Activated naive CD4-positive, alpha-beta T cell (primary cell): Measurements from ENCODE around the gene ZSCAN18.
"Not testable (repeated sequence)": the region's sequence is repeated elsewhere in the genome, so short reads cannot be mapped to it uniquely, and the experiment has no call there.

Experiments
- DNase-seq, 4 experiments: peaks; one replicate each; lab custom pipeline; 2025; lab: John Stamatoyannopoulos, UW

Gene ZSCAN18, protein sequence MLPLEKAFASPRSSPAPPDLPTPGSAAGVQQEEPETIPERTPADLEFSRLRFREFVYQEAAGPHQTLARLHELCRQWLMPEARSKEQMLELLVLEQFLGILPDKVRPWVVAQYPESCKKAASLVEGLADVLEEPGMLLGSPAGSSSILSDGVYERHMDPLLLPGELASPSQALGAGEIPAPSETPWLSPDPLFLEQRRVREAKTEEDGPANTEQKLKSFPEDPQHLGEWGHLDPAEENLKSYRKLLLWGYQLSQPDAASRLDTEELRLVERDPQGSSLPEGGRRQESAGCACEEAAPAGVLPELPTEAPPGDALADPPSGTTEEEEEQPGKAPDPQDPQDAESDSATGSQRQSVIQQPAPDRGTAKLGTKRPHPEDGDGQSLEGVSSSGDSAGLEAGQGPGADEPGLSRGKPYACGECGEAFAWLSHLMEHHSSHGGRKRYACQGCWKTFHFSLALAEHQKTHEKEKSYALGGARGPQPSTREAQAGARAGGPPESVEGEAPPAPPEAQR

DNA sequence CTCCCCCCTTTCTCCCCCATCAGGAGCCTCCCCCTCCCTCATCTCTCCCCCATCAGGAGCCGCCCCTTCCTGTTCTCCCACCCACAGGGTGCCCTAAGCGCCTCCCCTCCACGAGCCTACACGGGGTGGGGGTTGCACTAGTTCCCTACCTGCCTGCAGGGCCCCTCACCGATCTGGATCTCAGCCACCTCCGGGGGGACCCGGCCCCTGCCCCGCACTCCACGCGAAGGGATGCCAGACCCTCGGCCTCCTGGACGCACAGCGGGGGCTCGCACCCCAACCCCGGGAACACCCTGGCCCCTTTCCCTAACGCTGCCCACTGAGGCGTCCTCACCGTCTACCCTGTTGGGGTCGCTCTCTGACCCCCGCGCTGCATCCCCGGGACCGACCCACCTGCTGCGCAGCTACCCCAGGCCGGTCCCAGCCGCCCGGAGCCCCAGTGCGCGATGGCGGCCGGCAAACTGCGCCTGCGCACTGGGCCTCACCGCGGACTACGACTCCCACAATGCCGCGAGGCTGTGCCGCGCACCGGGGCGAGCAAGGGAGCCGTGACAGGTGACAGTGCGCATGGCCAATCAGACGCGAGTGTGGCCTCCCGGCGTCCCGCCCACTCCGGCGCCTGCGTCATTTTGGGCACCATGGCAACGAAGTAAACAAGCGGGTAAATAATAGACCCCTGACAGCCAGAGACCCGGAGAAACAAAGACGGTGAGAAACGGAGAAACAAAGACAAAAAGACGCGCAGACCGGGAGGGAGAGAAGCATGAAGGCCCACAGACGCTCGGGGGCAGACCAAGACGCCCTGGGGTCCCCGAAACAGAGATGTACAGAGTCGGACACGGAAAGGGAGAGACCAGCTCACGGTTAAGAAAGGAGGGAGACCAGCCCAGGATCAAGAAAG lies at the start of gene ZSCAN18:
ZSCAN18 (minus strand) TSS at position 451 of the 901 bp plus-strand sequence. CDS start 7,964 bp downstream, outside the sequence.
- peak; percentile 92 to 96 (median 95) for DNase-seq

DNA sequence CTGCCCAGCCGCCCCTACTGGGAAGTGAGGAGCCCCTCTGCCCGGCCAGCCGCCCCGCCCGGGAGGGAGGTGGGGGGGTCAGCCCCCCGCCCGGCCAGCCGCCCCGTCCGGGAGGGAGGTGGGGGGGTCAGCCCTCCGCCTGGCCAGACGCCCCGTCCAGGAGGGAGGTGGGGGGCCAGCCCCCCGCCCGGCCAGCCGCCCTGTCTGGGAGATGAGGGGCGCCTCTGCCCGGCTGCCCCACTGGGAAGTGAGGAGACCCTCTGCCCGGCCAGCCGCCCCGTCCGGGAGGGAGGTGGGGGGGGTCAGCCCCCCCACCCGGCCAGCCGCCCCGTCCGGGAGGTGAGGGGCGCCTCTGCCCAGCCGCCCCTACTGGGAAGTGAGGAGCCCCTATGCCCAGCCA lies 49.4 kb upstream of the ZSCAN18 start:
- not testable (repeated sequence) for DNase-seq

DNA sequence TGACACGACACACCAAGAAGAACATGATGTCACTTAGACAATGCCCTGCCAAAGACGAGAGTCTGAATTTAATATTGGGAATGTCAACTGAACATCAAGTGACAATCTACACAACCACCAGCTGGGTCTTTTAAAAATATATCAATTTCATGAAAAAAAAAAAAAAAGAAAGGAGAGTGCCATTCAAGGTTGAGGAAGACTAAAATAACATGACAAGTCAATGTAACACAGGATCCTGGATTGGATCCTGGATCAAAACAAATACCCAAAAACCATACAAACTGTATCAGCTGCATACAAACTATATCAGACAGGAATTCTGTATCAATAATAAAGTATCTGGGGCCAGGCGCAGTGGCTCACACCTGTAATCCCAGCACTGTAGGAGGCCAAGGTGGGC lies 47.8 kb upstream of the ZSCAN18 start:
- DNase-seq = no peak

DNA sequence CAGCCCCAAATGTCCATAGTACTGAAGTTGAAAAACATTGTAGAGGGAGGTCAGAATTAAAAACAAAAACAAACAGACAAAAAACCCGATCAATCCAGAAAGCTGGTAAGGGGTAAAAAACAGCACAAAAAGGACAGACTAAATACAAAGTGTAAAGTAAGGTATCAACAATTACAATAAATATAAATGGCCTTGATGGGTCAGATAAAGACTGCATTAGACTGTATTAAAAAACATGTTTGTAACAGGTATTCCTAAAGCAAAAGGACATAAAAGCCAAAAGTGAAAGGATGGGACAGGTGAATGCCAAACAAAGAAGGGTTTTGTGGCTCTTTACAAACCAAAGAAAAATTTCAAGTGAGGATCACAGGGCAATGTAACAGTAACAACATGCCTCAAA lies 36.2 kb upstream of the ZSCAN18 start:
- DNase-seq = no peak

DNA sequence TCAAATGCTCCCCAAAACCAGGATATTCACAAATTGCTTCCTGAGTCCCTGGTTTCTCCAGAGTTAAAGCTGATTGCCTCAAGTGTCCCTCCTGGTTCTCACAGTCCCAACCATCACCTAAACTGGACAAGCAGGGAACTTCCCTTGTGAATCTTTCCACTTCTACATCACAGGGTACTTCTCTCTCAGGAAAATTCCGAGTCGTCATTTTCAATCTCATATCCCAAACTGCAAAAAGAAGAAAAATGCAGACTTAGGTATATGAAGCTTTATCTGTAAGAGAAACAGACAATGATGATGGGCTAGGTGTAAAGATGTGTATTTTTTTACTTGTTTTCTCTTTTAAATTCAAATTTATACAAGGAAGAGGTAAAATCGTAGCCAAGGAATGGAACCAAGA lies 31.3 kb upstream of the ZSCAN18 start:
- DNase-seq = no peak

DNA sequence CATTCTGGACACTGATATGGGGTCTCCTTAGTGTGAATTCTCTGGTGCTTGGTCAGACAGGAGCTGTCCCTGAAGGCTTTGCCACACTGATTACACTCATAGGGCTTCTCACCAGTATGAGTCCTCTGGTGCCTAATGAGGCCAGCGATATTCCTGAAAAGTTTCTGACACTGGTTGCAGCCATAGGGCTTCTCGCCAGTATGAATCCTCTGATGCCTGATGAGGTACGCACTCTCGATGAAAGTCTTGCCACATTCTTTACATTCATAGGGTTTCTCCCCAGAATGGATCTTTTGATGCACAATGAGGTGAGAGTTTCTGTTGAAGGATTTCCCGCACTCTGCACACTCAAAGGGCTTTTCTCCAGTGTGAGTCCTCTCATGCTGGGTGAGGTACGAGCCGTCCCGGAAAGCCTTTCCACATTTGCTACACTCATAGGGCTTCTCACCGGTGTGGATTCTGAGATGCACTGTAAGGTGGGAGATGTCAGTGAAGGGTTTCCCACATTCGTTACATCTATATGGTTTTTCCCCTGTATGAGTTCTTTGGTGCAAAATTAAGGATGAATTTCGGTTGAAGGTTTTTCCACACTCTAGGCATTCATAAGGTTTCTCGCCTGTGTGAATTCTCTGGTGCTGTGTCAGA lies 30.1 kb upstream of the ZSCAN18 start:
- no peak for DNase-seq

DNA sequence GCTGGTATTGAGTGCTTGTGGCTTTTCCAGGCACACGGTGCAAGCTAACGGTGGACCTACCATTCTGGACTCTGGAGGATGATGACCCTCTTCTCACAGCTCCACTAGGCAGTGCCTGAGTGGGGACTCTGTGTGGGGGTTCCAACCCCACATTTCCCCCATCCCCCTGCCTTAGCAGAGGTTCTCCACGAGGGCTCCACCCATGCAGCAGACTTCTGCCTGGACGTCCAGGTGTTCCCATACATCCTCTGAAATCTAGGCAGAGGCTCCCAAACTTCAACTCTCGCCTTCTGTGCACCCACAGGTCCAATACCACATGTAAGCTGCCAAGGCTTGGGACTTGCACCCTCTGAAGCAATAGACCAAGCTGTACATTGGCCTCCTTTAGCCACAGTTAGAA lies 25.3 kb upstream of the ZSCAN18 start:
- no peak for DNase-seq

DNA sequence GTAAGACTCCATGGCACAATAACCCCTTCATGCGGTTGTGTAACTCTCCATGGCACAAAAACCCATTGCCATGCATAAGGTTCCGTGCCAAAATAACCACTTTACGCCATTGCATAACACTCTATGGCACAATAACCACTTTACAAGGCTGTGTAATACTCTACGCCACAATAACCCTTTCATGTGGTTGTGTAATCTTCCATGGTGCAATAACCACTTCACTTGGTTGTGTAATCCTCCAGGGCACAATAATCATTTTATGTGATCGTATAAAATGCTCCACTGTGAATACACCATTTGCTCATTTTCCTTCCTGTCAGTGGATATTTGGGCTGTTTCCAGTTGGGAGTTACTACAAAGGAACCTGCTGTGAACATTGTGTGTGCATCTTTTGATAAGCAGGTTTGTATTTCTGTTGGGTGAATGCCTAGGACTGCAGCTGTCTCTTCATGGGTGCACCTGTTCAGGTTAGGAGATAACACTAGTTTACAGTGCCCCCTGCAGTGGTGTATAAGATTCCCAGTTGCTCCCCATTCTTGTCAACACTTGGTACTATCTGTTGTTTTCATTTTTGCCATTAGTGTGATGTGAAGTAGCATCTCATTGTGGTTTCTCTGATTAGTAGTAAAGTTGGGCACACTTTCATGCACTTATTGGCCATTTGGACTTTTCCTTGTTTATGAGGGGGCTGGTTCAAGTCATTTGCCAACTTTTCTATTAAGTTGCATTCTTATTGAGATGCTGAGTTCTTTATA lies 21.1 kb upstream of the ZSCAN18 start:
- no peak for DNase-seq

DNA sequence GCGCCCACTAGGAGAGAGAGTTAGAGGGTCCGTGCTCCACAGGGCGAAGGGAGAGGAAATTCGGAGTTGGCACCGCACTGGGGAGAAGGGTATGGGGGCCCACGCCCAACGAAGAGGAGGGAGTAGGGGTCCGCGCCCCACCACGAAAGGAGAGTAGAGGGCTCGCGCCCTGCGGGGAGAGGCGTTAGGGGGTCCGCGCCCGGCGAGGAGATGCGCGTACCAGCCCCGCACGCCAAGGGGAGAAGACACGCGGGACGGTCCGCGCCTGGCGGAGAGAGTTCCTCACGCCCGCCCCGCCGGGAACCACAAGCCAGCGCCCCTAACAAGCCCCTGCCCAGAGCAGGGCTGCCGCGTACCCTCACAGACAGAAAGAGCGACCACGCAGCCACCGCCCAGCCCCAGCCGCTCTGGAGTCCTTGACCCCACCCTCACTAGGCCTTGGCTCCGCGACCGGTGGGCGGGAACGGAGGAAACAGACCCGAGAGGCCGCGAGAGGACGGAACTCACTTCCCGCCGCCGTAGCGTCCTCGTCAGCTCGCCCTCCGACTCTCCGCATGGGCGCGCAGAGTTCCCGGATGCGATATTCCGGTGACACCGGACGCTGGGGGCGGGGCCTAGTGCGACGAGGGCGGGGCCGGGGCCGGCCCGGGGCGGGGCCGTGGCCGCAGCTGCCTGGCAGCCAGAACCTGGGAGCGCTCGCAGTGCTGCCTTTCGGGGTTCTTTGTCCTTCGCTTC lies 20.0 kb upstream of the ZSCAN18 start:
- no peak for DNase-seq

DNA sequence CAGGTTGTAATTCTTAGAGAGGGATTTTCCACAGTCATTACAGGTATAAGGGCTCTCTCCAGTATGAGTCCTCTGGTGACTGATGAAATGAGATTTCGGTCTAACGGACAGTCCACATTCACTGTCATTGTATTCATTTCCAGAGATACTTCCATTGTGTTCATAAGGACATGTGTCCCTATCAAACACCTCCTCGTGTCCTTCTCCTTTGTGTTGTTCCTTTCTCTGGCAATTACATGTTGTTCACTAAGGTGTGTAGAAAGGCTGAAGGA lies 10.5 kb upstream of the ZSCAN18 start:
- DNase-seq = no peak

DNA sequence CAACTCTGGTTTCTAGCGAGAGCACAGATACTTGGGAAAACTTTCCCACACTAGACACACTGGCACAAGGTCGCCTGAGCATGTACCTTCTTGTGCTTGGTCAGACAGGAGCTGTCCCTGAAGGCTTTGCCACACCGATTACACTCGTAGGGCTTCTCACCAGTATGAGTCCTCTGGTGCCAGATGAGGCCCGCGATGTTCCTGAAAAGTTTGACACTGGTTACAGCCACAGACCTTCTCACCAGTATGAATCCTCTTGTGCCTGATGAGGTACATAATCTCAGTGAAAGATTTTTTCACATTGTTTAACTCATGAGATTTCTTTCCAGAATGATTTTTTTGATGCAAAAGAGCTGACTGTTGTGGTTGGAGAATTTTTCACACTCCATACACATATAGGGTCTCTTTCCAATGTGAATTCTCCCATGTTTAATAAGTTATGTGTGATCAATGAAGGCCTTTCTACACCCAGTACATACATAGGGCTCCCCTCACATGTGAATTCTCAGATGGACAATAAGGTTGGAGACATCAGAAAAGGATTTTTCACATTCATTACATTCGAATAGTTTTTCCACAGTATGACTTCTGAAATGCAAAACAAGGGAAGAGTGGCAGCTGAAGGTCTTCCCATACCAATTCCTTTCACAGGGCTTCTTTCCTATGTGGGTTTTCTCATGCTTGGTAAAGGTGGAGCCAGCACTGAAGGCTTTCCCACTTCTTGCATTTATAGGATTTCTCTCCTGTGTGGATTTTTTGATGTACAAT lies 9.9 kb upstream of the ZSCAN18 start:
- DNase-seq = no peak

DNA sequence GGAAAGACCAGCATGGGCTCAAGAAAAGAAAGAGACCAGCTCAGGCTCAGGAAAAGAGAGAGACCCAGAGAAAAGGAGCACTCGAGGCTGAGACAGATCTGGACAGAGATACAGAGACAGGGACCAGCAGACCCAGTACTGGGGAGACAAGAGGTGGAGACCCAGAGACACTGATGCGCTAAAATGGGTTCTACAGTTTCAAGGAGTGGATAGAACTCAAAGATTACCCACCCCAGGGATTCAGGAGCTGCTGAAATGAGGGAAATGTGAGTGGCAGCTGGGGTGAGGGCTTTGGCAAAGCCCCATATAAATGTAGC lies 609 bp upstream of the ZSCAN18 start:
- peak in 1 of 4 experiments; percentile 34 for DNase-seq

DNA sequence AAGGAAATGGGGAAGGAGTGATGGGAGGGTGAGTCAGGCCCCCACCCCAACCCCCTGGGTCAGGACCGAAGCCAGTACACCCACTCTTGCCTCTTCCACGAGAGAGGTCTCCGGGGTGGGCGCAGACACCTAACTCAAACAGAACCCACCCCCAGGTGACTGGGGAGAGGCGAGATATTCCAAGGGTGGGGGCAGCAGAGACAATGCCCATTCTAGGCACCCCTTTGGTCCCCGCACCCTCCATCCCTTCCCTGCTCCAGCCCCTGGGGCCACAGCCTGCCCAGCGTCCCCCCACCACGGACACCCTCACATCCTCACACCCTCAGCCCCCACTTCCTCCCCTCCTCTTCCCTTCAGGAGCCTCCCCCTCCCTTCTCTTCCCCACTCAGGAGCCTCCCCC lies 682 bp downstream of the ZSCAN18 start:
- DNase-seq = no peak

DNA sequence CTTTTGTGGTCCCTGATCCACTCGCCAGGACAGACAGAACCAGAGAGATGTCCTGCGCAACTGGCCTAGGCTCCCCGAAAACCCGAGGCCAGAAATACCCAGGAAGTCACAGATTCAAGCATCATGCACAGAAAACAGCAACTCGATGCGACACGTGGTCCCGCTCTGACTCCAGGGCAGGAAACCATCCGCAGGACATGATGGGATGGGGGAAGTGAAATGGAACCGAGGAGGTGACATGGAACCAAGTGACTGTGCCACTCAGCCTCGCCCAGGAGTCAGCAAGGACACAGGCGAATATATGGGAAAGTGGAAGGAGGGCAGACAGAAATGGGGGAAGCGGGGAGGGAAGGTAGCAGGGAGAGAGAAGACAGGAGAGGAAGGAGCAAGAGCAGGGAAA lies 1.1 kb downstream of the ZSCAN18 start:
- DNase-seq = no peak

DNA sequence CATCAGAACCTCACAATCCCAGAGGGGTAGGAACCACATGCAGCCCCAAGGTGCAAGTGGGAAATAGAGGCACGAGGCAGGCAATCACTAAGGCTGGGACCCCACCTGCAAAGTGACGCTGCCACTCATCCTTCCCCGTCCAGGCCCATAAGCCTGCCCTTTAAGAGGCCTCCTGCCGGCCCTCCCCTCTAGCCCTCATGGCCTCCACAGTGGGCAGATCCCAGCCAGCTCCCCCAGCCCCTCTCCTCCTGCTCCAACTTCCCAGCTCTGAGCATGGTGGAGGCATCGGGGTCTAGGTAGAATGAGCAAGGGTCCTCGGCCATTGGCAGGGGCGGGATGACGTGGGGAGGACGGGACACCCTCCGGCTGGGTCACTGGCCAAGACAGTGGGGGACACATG lies 2.7 kb downstream of the ZSCAN18 start:
- DNase-seq = no peak

DNA sequence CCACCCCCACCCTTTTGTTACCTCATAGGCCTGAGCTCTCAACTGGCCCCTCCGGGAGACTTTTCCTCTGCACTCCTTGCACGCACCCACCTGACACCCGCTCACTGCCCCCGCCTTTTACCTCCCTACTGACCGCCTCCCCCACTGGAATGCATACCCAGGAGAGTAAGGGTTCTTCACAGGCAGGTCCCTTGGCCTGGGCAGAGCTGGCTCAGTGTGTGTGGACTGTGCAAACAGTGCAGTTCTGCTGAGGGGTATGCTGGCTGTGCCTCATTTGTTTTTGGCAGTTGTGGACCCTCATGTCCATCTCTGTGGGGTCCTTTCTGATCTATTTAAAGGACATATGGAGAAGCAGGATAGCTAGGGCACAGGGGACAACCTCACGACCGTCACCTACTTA lies 5.0 kb downstream of the ZSCAN18 start:
- DNase-seq = no peak

DNA sequence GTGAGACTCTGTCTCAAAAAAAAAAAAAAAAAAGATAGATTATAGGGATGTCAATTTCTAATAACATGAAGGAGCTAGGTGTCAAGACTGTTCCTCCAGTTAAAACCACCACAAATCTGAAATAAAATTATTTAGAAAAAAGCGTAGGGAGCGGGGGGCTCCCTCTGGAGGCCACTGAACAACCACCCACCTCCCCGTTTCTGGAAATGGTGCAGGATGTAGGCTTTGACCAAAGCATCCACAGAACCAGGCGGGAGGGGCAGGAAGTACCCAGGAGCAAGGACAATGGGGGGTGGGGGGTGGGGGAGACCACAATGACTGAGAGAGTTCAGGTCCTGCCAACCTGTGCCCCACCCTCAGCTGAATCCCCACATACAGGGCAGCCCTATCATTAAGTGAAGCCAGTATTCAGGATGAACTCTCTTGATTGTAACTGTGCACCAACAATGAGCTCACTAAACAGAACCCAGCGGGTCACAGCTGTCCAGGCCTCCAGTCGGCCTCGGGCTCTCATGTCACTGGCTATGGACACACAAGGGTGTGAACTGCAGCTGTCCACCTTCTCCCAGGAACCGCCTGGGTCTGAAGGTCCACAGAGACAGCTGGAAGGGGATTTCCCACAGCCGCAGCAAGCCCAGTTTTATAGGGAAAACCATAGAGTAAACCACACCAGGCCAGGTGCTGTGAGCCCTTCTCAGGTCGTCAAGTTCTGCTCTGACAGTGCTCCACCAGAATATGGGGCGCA lies 6.6 kb downstream of the ZSCAN18 start:
- DNase-seq = no peak

DNA sequence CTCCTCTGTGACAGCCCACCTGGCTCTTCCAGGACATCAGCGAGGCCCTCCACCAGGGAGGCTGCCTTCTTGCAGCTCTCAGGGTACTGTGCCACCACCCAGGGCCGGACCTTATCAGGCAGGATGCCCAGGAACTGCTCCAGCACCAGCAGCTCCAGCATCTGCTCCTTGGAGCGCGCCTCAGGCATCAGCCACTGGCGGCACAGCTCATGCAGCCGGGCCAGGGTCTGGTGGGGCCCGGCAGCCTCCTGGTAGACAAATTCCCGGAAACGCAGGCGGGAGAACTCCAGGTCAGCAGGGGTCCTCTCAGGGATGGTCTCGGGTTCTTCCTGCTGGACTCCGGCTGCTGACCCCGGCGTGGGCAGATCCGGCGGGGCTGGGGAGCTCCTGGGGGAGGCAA lies 8.2 kb downstream of the ZSCAN18 start:
- DNase-seq = no peak

DNA sequence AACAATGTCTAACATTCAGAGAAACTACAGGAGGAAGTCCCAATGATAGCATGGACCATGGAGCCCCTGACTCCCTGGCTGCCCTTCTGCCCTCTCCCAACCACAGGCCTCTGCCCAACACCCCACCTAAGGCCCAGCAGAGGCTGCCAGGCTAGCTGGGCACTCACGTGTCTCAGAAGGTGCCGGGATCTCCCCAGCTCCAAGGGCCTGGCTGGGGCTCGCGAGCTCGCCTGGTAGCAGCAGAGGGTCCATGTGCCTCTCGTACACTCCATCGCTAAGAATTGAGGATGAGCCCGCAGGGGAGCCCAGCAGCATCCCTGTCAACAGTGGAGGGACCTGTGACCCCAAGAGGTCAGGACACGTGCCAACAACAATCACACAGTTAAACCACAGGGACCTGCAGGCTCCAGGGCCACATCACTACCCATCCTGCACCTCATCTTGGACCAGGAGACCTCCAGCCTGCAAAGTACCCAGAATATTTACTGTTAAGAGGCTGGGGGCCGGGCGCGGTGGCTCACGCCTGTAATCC lies 9.4 kb downstream of the ZSCAN18 start:
- no peak for DNase-seq
